Fibroblast of lung (primary cell): ENCODE measurements around the gene HMGCS1. TPM values are rescaled to one million over a fixed set of nuclear protein-coding genes. Genes with fewer than 3 reads are reported as not detected.

Experiments
- DNase-seq, 2 donors: peaks; one replicate each; pipeline versions ENCODE4 v3.0.0 to v3.0.0-alpha.2; 2010; ENCODE audit warnings: low read depth in 2 of 2
- H2AFZ ChIP-seq: 2 replicates; pipeline ENCODE4 v1.5.1; 2012; ENCODE audit warnings: low read length, control low read depth, inconsistent platforms
- H3K27ac ChIP-seq: 2 replicates; pipeline ENCODE4 v1.5.1; 2011; ENCODE audit warnings: low read length, control low read depth; ENCODE audit not compliant: insufficient read depth
- H3K27me3 ChIP-seq: 2 replicates; pipeline ENCODE4 v1.5.1; 2011; ENCODE audit warnings: mild to moderate bottlenecking, low read length; ENCODE audit not compliant: control insufficient read depth, insufficient read depth
- H3K36me3 ChIP-seq: 2 replicates; pipeline ENCODE4 v1.5.1; 2011; ENCODE audit warnings: low read length; ENCODE audit not compliant: control insufficient read depth, insufficient read depth
- H3K4me1 ChIP-seq: 2 replicates; pipeline ENCODE4 v1.5.1; 2011; ENCODE audit warnings: low read length; ENCODE audit not compliant: control insufficient read depth, insufficient read depth; ENCODE audit errors: extremely low read depth
- H3K4me2 ChIP-seq: 2 replicates; pipeline ENCODE4 v1.5.1; 2011; ENCODE audit warnings: low read length, control low read depth; ENCODE audit not compliant: insufficient read depth; ENCODE audit errors: extremely low read depth
- H3K4me3 ChIP-seq, 4 experiments: fragments of 200-600 bp in 1 of 4; sonication (generic) in 1 of 4; replicated peaks in 1 of 4; 2 replicates each; pipeline ENCODE4 v1.5.1; 2011 to 2016; ENCODE audit warnings: low read length in 4 of 4, low read depth in 3 of 4, mild to moderate bottlenecking in 3 of 4, control low read depth in 2 of 4, inconsistent platforms in 1 of 4, mixed read lengths in 1 of 4; ENCODE audit not compliant: insufficient read depth in 1 of 4; ENCODE audit errors: control extremely low read depth in 1 of 4
- H3K79me2 ChIP-seq: 2 replicates; pipeline ENCODE4 v1.5.1; 2012; ENCODE audit warnings: mild to moderate bottlenecking, low read length, inconsistent platforms; ENCODE audit not compliant: control insufficient read depth, insufficient read depth
- H3K9ac ChIP-seq: 2 replicates; pipeline ENCODE4 v1.5.1; 2011; ENCODE audit warnings: mild to moderate bottlenecking, low read length, control low read depth; ENCODE audit not compliant: insufficient read depth
- H3K9me3 ChIP-seq: 2 replicates; pipeline ENCODE4 v1.5.1; 2012; ENCODE audit warnings: low read depth, low read length; ENCODE audit not compliant: control insufficient read depth, insufficient read depth
- H4K20me1 ChIP-seq: 2 replicates; pipeline ENCODE4 v1.5.1; 2011; ENCODE audit warnings: low read length; ENCODE audit not compliant: control insufficient read depth, insufficient read depth; ENCODE audit errors: extremely low read depth
- CTCF ChIP-seq, 2 donors: IDR thresholded peaks in 1 of 2; conservative IDR thresholded peaks in 1 of 2; 1 replicate in 1 of 2; 2 replicates in 1 of 2; pipeline ENCODE4 v1.5.1; 2011 to 2012; ENCODE audit warnings: low read length in 2 of 2, control low read depth in 1 of 2, inconsistent platforms in 1 of 2, low read depth in 1 of 2, mild to moderate bottlenecking in 1 of 2
- EZH2 ChIP-seq: IDR thresholded peaks from 2 replicates; pipeline ENCODE4 v1.5.1; 2012; ENCODE audit warnings: low read length, control low read depth, mild to moderate bottlenecking; ENCODE audit errors: missing control alignments
- polyA plus RNA-seq, 2 donors: library from polyadenylated mRNA; depleted of rRNA in 1 of 2; stranded (reverse) in 1 of 2; unstranded in 1 of 2; fragments of >200 nt; gene quantifications; 2 replicates each; pipeline ENCODE4 v1.2.1, GENCODE V29; 2011 to 2012; ENCODE audit warnings: missing spikeins in 1 of 2
- total RNA-seq: library from RNA; depleted of rRNA; stranded (reverse); fragments of >200 nt; gene quantifications from 2 replicates; pipeline ENCODE4 v1.2.1, GENCODE V29; 2014

HMGCS1 gene
- total and polyA plus RNA-seq, 2 donors (not counting 1 experiment from before 2014, with no cell fraction given) = 203 to 253 TPM

- TF ChIP-seq CTCF (conservative IDR thresholded peaks at IDR 0.05 in 1 of 2, IDR thresholded peaks at IDR 0.05 in 1 of 2; ENCODE audit: low read depth in 1 of 2, low read length in 2 of 2) (no peak), EZH2 (no peak)
- Histone ChIP-seq H4K20me1 (no peaks in the 10 kb centered on the region), H2AFZ (no peak overlapping the region), H3K4me2 (no peak overlapping the region), H3K79me2 (no peaks in the 10 kb centered on the region), H3K4me3 (no peak overlapping the region), H3K9ac (no peak overlapping the region), H3K4me1 (no peaks in the 10 kb centered on the region), H3K27me3 (peaks cover 6% of the 10 kb centered on the region), H3K27ac (no peak overlapping the region), H3K36me3 (no peaks in the 10 kb centered on the region), H3K9me3 (no peaks in the 10 kb centered on the region)
- DNase-seq = no peak
Observed at GRCh38 chr5:43258116-43258515, 55.1 kb downstream of the HMGCS1 start.

- no peaks in the 10 kb centered on the region for H3K79me2 ChIP-seq
- no peak overlapping the region for H3K9ac ChIP-seq
- no peak overlapping the region for H3K27ac ChIP-seq
- peaks cover 8% of the 10 kb centered on the region for H3K27me3 ChIP-seq
- H3K4me3 ChIP-seq = no peak overlapping the region
- no peaks in the 10 kb centered on the region for H3K4me1 ChIP-seq
- H3K4me2 ChIP-seq = no peak overlapping the region
- no peaks in the 10 kb centered on the region for H3K36me3 ChIP-seq
- no peaks in the 10 kb centered on the region for H3K9me3 ChIP-seq
- H4K20me1 ChIP-seq = no peaks in the 10 kb centered on the region
- H2AFZ ChIP-seq = no peak overlapping the region
- no peak for DNase-seq
- TF ChIP-seq CTCF (conservative IDR thresholded peaks at IDR 0.05 in 1 of 2, IDR thresholded peaks at IDR 0.05 in 1 of 2; ENCODE audit: low read depth in 1 of 2, low read length in 2 of 2) (no peak), EZH2 (no peak)
Observed at GRCh38 chr5:43256261-43256966, 56.8 kb downstream of the HMGCS1 start.

GRCh38 chr5:43255704-43256103 lies 57.5 kb downstream of the HMGCS1 start:
- no peak overlapping the region for H3K4me2 ChIP-seq
- H3K79me2 ChIP-seq = no peaks in the 10 kb centered on the region
- TF ChIP-seq CTCF (conservative IDR thresholded peaks at IDR 0.05 in 1 of 2, IDR thresholded peaks at IDR 0.05 in 1 of 2; ENCODE audit: low read depth in 1 of 2, low read length in 2 of 2) = no peak
- no peak for TF ChIP-seq EZH2
- no peaks in the 10 kb centered on the region for H3K9me3 ChIP-seq
- H2AFZ ChIP-seq = no peak overlapping the region
- no peak overlapping the region for H3K4me3 ChIP-seq
- no peaks in the 10 kb centered on the region for H3K4me1 ChIP-seq
- no peak overlapping the region for H3K27ac ChIP-seq
- H4K20me1 ChIP-seq = no peaks in the 10 kb centered on the region
- no peak for DNase-seq
- no peaks in the 10 kb centered on the region for H3K36me3 ChIP-seq
- peaks cover 8% of the 10 kb centered on the region for H3K27me3 ChIP-seq
- H3K9ac ChIP-seq = no peak overlapping the region
